ENCODE results near the gene NAPG.

Gene NAPG

DNA sequence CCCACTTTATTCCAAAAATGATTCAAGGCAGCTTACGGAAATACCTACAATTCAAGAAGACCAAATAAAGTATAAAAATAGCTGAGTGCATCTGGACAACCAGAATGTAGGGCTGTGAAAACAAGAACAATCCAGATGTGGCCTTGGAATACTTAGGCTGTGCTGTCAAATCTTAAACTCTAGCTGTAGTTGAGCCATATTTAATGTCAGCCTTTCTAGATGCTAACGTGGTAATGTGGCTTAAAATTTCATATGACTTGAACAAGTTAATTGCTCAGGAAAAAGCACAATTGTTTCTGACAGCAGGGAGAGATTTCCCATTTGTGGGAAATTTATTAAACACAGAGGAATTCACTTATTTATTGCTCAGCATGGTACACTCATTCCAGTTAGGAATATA lies 14.6 kb upstream of the NAPG start:
- ChIA-PET POLR2A (ENCODE audit: low non-redundant PET) (no interaction called here), CTCF (interaction anchor here (0.6 to 1.2 kb wide), 2 partner anchors 9 to 75 kb away, joined by 4 to 6 read pairs; no protein-coding TSS in a partner anchor)
- no peak for DNase-seq (ENCODE audit: low spot score)
- TF ChIP-seq, protein P1, sequence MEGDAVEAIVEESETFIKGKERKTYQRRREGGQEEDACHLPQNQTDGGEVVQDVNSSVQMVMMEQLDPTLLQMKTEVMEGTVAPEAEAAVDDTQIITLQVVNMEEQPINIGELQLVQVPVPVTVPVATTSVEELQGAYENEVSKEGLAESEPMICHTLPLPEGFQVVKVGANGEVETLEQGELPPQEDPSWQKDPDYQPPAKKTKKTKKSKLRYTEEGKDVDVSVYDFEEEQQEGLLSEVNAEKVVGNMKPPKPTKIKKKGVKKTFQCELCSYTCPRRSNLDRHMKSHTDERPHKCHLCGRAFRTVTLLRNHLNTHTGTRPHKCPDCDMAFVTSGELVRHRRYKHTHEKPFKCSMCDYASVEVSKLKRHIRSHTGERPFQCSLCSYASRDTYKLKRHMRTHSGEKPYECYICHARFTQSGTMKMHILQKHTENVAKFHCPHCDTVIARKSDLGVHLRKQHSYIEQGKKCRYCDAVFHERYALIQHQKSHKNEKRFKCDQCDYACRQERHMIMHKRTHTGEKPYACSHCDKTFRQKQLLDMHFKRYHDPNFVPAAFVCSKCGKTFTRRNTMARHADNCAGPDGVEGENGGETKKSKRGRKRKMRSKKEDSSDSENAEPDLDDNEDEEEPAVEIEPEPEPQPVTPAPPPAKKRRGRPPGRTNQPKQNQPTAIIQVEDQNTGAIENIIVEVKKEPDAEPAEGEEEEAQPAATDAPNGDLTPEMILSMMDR (conservative IDR thresholded peaks at IDR 0.05; ENCODE audit: low read depth), result no peak
- H3K27ac ChIP-seq, result no peak overlapping the region

DNA sequence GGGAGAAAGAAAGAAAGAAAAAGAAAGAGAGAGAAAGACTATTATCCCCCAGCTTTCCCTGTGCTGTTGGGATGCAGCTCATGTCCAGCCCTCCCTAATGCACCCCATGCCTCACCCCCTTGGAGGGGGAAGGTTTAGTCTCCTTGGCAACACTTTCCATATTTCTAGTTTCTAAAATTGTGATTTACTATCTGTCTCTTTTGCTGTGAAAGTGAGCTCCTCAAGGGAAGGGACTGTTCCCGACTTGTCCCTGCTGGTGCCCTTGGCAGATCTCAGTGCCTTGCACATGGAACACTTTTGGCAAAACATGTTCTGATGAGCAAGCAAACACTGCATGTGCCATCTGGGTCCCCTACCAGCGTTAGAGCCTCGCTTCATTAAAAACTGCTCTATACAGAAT lies 11.7 kb upstream of the NAPG start:
- POLR2A ChIA-PET (ENCODE audit: low non-redundant PET), result no interaction called here
- no peak for DNase-seq (ENCODE audit: low spot score)
- CTCF ChIA-PET, result interaction anchor here (0.6 to 0.9 kb wide), 2 partner anchors 16 to 497 kb away, joined by 3 to 8 read pairs; no protein-coding TSS in a partner anchor
- no peak overlapping the region for H3K27ac ChIP-seq
- TF ChIP-seq, protein P1 (conservative IDR thresholded peaks at IDR 0.05; ENCODE audit: low read depth), result no peak

DNA sequence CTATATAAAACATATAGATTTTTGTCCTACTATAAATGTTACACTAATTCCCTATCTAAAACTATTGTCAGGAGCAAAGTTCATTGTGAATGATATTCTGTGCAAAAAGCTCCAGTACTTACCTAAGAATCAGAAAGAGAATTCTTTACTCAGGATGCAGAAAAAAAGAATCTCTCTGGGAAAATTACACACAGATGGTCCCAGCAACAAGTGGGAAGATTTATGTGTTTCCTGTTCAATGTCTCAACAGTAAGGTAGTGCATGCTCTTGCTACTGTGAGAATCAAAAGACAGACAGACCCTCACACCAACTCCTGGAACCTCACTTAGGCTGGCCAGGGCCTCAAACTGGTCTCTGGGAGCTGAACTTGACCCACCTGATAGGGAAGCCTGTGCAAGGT lies 11.2 kb upstream of the NAPG start:
- POLR2A ChIA-PET (ENCODE audit: low non-redundant PET), result no interaction called here

DNA sequence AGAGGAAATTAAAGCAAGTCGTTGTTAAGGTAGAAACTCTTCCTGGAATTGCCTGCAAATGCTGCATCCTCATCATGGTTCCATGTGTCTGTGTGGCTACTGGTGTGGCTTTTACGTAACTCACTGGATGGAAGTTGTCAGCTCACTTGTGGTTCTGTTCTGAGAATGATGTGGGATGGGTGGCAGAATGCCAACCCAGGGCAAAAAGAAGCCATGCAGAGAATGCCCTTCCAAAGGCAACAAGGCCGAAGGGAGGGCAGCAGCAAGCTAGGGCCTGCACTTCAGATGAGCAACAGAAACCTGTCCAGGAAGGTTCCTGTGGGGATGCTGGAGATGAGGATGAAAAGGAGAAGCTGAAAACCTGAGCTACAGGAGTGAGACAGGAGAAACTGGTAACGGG lies 10.4 kb upstream of the NAPG start:
- TF ChIP-seq, protein P1 (conservative IDR thresholded peaks at IDR 0.05; ENCODE audit: low read depth), result no peak
- CTCF ChIA-PET, result interaction anchor here (0.8 to 0.9 kb wide), 2 partner anchors 144 to 185 kb away, joined by 3 to 5 read pairs; no protein-coding TSS in a partner anchor
- POLR2A ChIA-PET (ENCODE audit: low non-redundant PET), result no interaction called here
- no peak for DNase-seq (ENCODE audit: low spot score)
- no peak overlapping the region for H3K27ac ChIP-seq

More for the DNA sequence above, 11.2 kb upstream of the NAPG start:
- CTCF ChIA-PET, result interaction anchor here (0.9 kb wide), 1 partner anchor 143 kb away, joined by 3 read pairs; no protein-coding TSS in a partner anchor
- DNase-seq (ENCODE audit: low spot score), result no peak
- no peak overlapping the region for H3K27ac ChIP-seq
- TF ChIP-seq, protein P1 (conservative IDR thresholded peaks at IDR 0.05; ENCODE audit: low read depth), result no peak

DNA sequence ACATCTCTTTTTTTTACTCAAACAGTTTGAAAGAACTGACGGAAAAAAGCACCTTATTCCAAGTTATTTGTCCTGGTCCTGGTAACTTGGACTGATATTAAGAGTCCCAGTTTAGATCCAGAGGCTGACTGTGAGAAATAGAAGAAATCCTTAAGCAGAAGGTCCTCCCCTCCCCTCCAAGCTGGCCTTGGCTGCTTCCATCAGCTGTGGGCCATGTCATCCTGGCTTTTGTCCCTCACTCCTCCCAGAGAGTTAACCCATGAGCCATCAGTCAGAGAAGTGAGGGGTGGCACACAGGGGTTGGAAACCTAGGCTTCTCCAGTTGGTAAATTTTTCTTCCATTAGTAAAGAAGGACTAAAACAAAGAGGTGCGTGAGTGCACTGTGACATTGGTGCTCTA lies 9.7 kb upstream of the NAPG start:
- H3K27ac ChIP-seq, result no peak overlapping the region
- TF ChIP-seq, protein P1 (conservative IDR thresholded peaks at IDR 0.05; ENCODE audit: low read depth), result no peak
- DNase-seq (ENCODE audit: low spot score), result no peak
- ChIA-PET CTCF (interaction anchor here (0.8 kb wide), 1 partner anchor 186 kb away, joined by 5 read pairs; no protein-coding TSS in a partner anchor), POLR2A (ENCODE audit: low non-redundant PET) (no interaction called here)

GRCh38 chr18:10518595-10519255 lies 7.1 kb upstream of the NAPG start:
- H3K27ac ChIP-seq, result no peak overlapping the region
- DNase-seq (ENCODE audit: low spot score), result no peak
- ChIA-PET POLR2A (ENCODE audit: low non-redundant PET) (no interaction called here), CTCF (interaction anchor here (0.6 to 4.0 kb wide), 4 partner anchors 109 to 956 kb away, joined by 3 to 31 read pairs (median 5); no protein-coding TSS in a partner anchor)
- TF ChIP-seq, protein P1 (conservative IDR thresholded peaks at IDR 0.05; ENCODE audit: low read depth), result no peak

All from RWPE1 (cell line).